Measurements from ENCODE around the gene ZNF205. TPM values are rescaled to one million over a fixed set of nuclear protein-coding genes. Genes with fewer than 3 reads are reported as not detected.

ZNF205 gene
- total and polyA plus RNA-seq, 2 of the 8 experiments (the other 6 are each of a cell fraction or from before 2014, with no cell fraction given), result 19.1 to 19.9 TPM

DNA sequence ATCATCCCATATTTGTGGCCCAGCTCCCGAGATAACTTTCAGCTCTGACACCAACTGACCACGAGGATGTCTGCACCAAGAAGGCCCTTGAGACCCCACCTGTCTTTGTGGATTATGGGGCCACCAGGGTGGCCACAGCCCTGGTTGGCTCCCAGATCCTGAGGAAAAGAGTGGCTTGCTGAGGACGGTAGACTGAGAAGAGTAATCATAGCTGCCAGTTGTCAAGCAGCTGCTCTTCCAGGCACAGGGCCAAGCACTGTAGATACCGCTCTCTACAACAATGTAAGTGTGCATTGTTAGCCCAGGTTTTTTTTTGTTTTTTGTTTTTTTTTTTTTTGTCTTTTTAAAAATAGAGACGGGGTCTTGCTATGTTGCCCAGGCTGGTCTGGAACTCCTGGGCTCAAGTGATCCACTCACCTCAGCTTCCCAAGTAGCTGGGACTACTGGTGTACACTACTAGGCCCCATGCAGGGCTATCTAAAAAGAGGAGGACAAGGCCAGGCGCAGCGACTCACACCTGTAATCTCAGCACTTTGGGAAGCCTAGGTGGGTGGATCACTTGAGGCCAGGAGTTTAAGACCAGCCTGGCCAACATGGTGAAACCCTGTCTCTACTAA lies 9.6 kb downstream of the ZNF205 start:
- H3K4me2 ChIP-seq (ENCODE audit: insufficient read depth in 1 of 2, low read depth in 2 of 2, low read length in 2 of 2), result no peak overlapping the region
- no peak overlapping the region for H3K14ac ChIP-seq (ENCODE audit: insufficient read length)
- H3K79me2 ChIP-seq (ENCODE audit: control insufficient read depth in 1 of 2, insufficient read depth in 2 of 2, low read length in 2 of 2), result no peaks in the 10 kb centered on the region
- H2BK20ac ChIP-seq (ENCODE audit: low read length), result no peak overlapping the region
- FAIRE-seq, result no peak
- H2AK5ac ChIP-seq (ENCODE audit: low read depth, low read length), result no peak overlapping the region
- 94% methylated on average over 7 of the region's 7 CpGs; no CpG with 5 or more reads in 1 of the 2 experiments for WGBS, 2 experiments (ENCODE audit: extremely low coverage in 1 of 2, insufficient coverage in 1 of 2, insufficient read length in 1 of 2, insufficient replicate concordance in 2 of 2, low coverage in 1 of 2, low lambda C conversion rate in 2 of 2, missing lambda C conversion rate in 1 of 2)
- H3K4ac ChIP-seq (replicated peaks; ENCODE audit: insufficient read length, low read depth, low read length), result no peak overlapping the region
- no peak overlapping the region for H4K8ac ChIP-seq (ENCODE audit: extremely low read depth, insufficient read depth, low read length)
- no peaks in the 10 kb centered on the region for H3K79me1 ChIP-seq (ENCODE audit: low read depth, low read length)
- H3K4me1 ChIP-seq (replicated peaks in 1 of 4; ENCODE audit: control insufficient read depth in 3 of 4, insufficient read depth in 4 of 4, low read length in 3 of 4), result peaks cover 0 to 3% (median 1%) of the 10 kb centered on the region in 4 experiments; a peak in 3 of 7 replicates
- H3K56ac ChIP-seq (replicated peaks; ENCODE audit: insufficient read length, low read depth, low read length), result no peak overlapping the region
- H4K91ac ChIP-seq (replicated peaks; ENCODE audit: insufficient read length, low read length), result no peak overlapping the region
- no peaks in the 10 kb centered on the region for H3K27me3 ChIP-seq (replicated peaks in 1 of 4; ENCODE audit: control insufficient read depth in 3 of 4, extremely low read depth in 1 of 4, insufficient read depth in 3 of 4, low read length in 3 of 4)
- no peak overlapping the region for H3K9ac ChIP-seq (replicated peaks in 1 of 4; ENCODE audit: extremely low read depth in 1 of 4, low read depth in 3 of 4, low read length in 3 of 4)
- CTCF ChIA-PET (ENCODE audit: partially characterized antibody), result interaction anchor here (0.5 to 36.8 kb wide), 9 partner anchors 10 to 91 kb away, joined by 3 to 619 read pairs (median 5); partner anchors contain the start of genes IL32, ZNF205, ZNF213 and ZSCAN10
- no peak overlapping the region for H3K27ac ChIP-seq (ENCODE audit: low read depth, low read length)
- H2AFZ ChIP-seq (ENCODE audit: low read length), result no peak overlapping the region
- POLR2A ChIA-PET (ENCODE audit: partially characterized antibody), result interaction anchor here (1.1 to 7.2 kb wide), 8 partner anchors 9 to 42 kb away, joined by 3 to 168 read pairs (median 11); partner anchors contain the start of genes ZNF205, ZNF213 and ZSCAN10
- no peak overlapping the region for H2BK120ac ChIP-seq (replicated peaks; ENCODE audit: low read depth, low read length)
- H3K23me2 ChIP-seq (ENCODE audit: low read depth, low read length), result peaks cover 10% of the 10 kb centered on the region
- no peak overlapping the region for H3K18ac ChIP-seq (ENCODE audit: extremely low read depth, low read length)
- no peak overlapping the region for H3K4me3 ChIP-seq (ENCODE audit: extremely low read depth in 1 of 4, insufficient read depth in 2 of 4, low read depth in 3 of 4, low read length in 4 of 4)
- no peak for DNase-seq (ENCODE audit: low read depth in 1 of 2, low spot score in 2 of 2)
- no peak overlapping the region for H2BK12ac ChIP-seq (ENCODE audit: low read depth, low read length)
- TF ChIP-seq HDAC2 (IDR thresholded peaks at IDR 0.05; ENCODE audit: borderline replicate concordance in 1 of 2, low read depth in 2 of 2, low read length in 2 of 2), result no peak
- no peak for TF ChIP-seq CHD1 (IDR thresholded peaks at IDR 0.05; ENCODE audit: low read depth, low read length)
- H3K36me3 ChIP-seq (ENCODE audit: control insufficient read depth in 2 of 4, insufficient read depth in 4 of 4, low read length in 3 of 4), result peaks cover 0 to 19% (median 6%) of the 10 kb centered on the region in 4 experiments; a peak in 5 of 8 replicates
- no peaks in the 10 kb centered on the region for H3K9me3 ChIP-seq (ENCODE audit: insufficient read depth in 2 of 2, low read depth in 1 of 2, low read length in 1 of 2)
- H4K5ac ChIP-seq (ENCODE audit: insufficient read length, low read depth, low read length), result no peak overlapping the region
- H2BK5ac ChIP-seq (ENCODE audit: low read depth, low read length), result no peak overlapping the region
- no peak overlapping the region for H3K23ac ChIP-seq (ENCODE audit: insufficient read length)
- peaks cover 0 to 5% of the 10 kb centered on the region in 2 experiments for H4K20me1 ChIP-seq (replicated peaks in 1 of 2; ENCODE audit: control insufficient read depth in 1 of 2, insufficient read depth in 2 of 2, low read length in 2 of 2)
- no peak overlapping the region for H2BK15ac ChIP-seq (ENCODE audit: low read length)

Data from H1 (cell line).